Measurements from ENCODE around the gene FCER1A. TPM values are rescaled to one million over a fixed set of nuclear protein-coding genes. Genes with fewer than 3 reads are reported as not detected.

FCER1A gene
- total RNA-seq, 1 experiment from 2014 or later: not detected

- H4K8ac ChIP-seq (replicated peaks; ENCODE audit: insufficient read length, low read depth, low read length): no peak overlapping the region
- H3K9ac ChIP-seq (ENCODE audit: extremely low read depth, insufficient read length, low read length): no peak overlapping the region
- Mint-ChIP-seq H3K9me3 (peaks cover 8 to 27% of the 10 kb centered on the region in 2 experiments), H3K27ac (no peak overlapping the region), H3K36me3 (ENCODE audit: insufficient read depth in 1 of 3, low read depth in 3 of 3) (peaks cover 1 to 21% (median 5%) of the 10 kb centered on the region in 3 experiments; a peak in 4 of 7 replicates), H3K27me3 (ENCODE audit: low read depth) (no peaks in the 10 kb centered on the region), H3K4me3 (no peak overlapping the region), H3K4me1 (no peaks in the 10 kb centered on the region)
- H2AFZ ChIP-seq (ENCODE audit: low read length): no peak overlapping the region
- no peak overlapping the region for H2BK20ac ChIP-seq (ENCODE audit: low read depth, low read length, poor library complexity, severe bottlenecking)
- WGBS (ENCODE audit: extremely low coverage, insufficient read length, low lambda C conversion rate): no CpG with 5 or more reads among the region's 8 CpGs
- H3T11ph ChIP-seq (ENCODE audit: low read length): no peak overlapping the region
- no peak overlapping the region for H3K56ac ChIP-seq (ENCODE audit: insufficient read length, low read depth, low read length)
- H4K91ac ChIP-seq (ENCODE audit: insufficient read length, low read depth, low read length): no peak overlapping the region
- H2BK12ac ChIP-seq (ENCODE audit: insufficient read length, low read depth, low read length): no peak overlapping the region
- H4K20me1 ChIP-seq (ENCODE audit: control insufficient read depth, insufficient read depth, insufficient read length): no peaks in the 10 kb centered on the region
- H3K79me2 ChIP-seq (ENCODE audit: insufficient read depth, low read length): no peaks in the 10 kb centered on the region
- no peak overlapping the region for H2AK5ac ChIP-seq (ENCODE audit: insufficient read length, low read length)
- no peak overlapping the region for H2BK120ac ChIP-seq (ENCODE audit: low read depth, low read length, poor library complexity, severe bottlenecking)
- no peak overlapping the region for H3K18ac ChIP-seq (ENCODE audit: insufficient read length, low read depth, low read length)
- H3K4ac ChIP-seq (ENCODE audit: low read depth, low read length): no peak overlapping the region
- no peak overlapping the region for H2BK5ac ChIP-seq (ENCODE audit: insufficient read length, low read length)
- H3K27me3 ChIP-seq (ENCODE audit: insufficient read depth, low read length): no peaks in the 10 kb centered on the region
- H2BK15ac ChIP-seq (ENCODE audit: low read depth, low read length): no peak overlapping the region
- H3K9me3 ChIP-seq (ENCODE audit: control insufficient read depth, low read depth, low read length): no peaks in the 10 kb centered on the region
- no peak overlapping the region for H3K4me2 ChIP-seq (ENCODE audit: insufficient read depth, insufficient read length, low read length)
- TF ChIP-seq CTCF (conservative IDR thresholded peaks at IDR 0.05): no peak
- H3K14ac ChIP-seq (ENCODE audit: insufficient read depth, low read length): no peak overlapping the region
- DNase-seq: no peak
- H3K23me2 ChIP-seq (ENCODE audit: insufficient read length, low read depth, low read length, poor library complexity, severe bottlenecking): no peaks in the 10 kb centered on the region
- H3K23ac ChIP-seq (ENCODE audit: insufficient read length, low read depth, low read length): no peak overlapping the region
- H3K79me1 ChIP-seq (ENCODE audit: insufficient read depth, low read depth, low read length, poor library complexity, severe bottlenecking): no peaks in the 10 kb centered on the region
- no peaks in the 10 kb centered on the region for H3K4me1 ChIP-seq (ENCODE audit: insufficient read depth, low read length)
- H3K27ac ChIP-seq (ENCODE audit: insufficient read length, low read depth, low read length): no peak overlapping the region
- no peak overlapping the region for H4K5ac ChIP-seq (ENCODE audit: insufficient read length, low read depth, low read length)
These were observed 16.8 kb downstream of the FCER1A start for GRCh38 chr1:159318784-159319551.

All from H9 (cell line).